Breast epithelium (tissue), 3 donors: ENCODE results near the gene WDR43.

Experiments used
- POLR2A ChIP-seq: fragments of 450-650 bp; IDR thresholded peaks from one replicate; pipeline ENCODE4 v1.6.1; 2016; ENCODE audit warnings: antibody characterized with exemption, mild to moderate bottlenecking, moderate library complexity
- TF ChIP-seq, protein P1 (sequence below), 3 donors: fragments of 450-650 bp; IDR thresholded peaks; one replicate each; pipeline ENCODE4 v1.5.1; 2016 to 2017; ENCODE audit warnings: antibody characterized with exemption in 3 of 3, mild to moderate bottlenecking in 3 of 3, moderate library complexity in 3 of 3

DNA sequence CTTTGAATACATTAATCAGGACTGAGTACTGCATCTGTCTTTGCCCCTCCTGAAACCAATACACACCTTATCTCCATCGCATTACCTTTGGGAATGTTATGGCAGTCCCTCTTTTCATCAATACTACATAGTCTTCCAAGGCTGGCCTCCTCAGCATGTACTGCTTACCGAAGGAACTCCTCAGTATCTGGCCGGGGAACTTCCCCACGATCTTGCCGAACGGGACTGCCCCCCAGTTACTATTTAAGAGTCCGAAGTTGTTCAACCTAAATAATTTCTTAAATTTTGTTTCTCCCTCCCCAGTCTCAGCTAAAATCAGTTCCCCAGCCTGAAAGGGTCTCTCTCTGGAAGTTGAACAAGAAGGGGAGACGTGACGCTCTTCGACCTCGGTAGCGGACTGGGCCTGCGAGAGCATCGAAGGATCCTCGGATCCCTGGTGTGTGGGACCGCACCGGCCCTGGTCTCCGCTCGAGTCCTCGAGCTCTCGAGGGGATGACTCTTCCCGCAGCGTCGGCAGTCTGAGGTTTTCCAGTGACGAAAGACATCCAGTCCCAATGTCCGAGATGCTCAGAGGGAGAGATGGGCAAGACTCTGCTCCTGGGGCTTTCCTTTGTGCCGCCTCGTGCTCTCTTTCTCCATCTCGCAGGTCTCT lies 24.8 kb upstream of the WDR43 start:
- TF ChIP-seq, protein P1, sequence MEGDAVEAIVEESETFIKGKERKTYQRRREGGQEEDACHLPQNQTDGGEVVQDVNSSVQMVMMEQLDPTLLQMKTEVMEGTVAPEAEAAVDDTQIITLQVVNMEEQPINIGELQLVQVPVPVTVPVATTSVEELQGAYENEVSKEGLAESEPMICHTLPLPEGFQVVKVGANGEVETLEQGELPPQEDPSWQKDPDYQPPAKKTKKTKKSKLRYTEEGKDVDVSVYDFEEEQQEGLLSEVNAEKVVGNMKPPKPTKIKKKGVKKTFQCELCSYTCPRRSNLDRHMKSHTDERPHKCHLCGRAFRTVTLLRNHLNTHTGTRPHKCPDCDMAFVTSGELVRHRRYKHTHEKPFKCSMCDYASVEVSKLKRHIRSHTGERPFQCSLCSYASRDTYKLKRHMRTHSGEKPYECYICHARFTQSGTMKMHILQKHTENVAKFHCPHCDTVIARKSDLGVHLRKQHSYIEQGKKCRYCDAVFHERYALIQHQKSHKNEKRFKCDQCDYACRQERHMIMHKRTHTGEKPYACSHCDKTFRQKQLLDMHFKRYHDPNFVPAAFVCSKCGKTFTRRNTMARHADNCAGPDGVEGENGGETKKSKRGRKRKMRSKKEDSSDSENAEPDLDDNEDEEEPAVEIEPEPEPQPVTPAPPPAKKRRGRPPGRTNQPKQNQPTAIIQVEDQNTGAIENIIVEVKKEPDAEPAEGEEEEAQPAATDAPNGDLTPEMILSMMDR (IDR thresholded peaks at IDR 0.05), result no peak
- TF ChIP-seq POLR2A, result no peak
